Measurements from ENCODE around the gene TUBA4A. TPM values are rescaled to one million over a fixed set of nuclear protein-coding genes. Genes with fewer than 3 reads are reported as not detected.

The TUBA4A gene
- total RNA-seq, 4 donors from 2014 or later, result 49.5 to 137 (median 129) TPM

GRCh38 chr2:219248845-219249202, 4.9 kb downstream of the TUBA4A start:
- Histone ChIP-seq H3K27ac (peak overlapping the region; percentile 91 to 98 (median 92)), H3K9me3 (no peaks in the 10 kb centered on the region), H3K4me3 (peak overlapping the region; percentile 14 to 38 (median 33)), H3K36me3 (peaks cover 0 to 13% (median 0%) of the 10 kb centered on the region in 3 donors), H3K4me1 (peaks cover 7 to 85% (median 54%) of the 10 kb centered on the region in 4 donors), H3K27me3 (no peaks in the 10 kb centered on the region)
- no peak for TF ChIP-seq POLR2A (IDR thresholded peaks at IDR 0.05)
- TF ChIP-seq, protein P1, sequence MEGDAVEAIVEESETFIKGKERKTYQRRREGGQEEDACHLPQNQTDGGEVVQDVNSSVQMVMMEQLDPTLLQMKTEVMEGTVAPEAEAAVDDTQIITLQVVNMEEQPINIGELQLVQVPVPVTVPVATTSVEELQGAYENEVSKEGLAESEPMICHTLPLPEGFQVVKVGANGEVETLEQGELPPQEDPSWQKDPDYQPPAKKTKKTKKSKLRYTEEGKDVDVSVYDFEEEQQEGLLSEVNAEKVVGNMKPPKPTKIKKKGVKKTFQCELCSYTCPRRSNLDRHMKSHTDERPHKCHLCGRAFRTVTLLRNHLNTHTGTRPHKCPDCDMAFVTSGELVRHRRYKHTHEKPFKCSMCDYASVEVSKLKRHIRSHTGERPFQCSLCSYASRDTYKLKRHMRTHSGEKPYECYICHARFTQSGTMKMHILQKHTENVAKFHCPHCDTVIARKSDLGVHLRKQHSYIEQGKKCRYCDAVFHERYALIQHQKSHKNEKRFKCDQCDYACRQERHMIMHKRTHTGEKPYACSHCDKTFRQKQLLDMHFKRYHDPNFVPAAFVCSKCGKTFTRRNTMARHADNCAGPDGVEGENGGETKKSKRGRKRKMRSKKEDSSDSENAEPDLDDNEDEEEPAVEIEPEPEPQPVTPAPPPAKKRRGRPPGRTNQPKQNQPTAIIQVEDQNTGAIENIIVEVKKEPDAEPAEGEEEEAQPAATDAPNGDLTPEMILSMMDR (IDR thresholded peaks at IDR 0.05), result no peak
- no peak for DNase-seq

DNA sequence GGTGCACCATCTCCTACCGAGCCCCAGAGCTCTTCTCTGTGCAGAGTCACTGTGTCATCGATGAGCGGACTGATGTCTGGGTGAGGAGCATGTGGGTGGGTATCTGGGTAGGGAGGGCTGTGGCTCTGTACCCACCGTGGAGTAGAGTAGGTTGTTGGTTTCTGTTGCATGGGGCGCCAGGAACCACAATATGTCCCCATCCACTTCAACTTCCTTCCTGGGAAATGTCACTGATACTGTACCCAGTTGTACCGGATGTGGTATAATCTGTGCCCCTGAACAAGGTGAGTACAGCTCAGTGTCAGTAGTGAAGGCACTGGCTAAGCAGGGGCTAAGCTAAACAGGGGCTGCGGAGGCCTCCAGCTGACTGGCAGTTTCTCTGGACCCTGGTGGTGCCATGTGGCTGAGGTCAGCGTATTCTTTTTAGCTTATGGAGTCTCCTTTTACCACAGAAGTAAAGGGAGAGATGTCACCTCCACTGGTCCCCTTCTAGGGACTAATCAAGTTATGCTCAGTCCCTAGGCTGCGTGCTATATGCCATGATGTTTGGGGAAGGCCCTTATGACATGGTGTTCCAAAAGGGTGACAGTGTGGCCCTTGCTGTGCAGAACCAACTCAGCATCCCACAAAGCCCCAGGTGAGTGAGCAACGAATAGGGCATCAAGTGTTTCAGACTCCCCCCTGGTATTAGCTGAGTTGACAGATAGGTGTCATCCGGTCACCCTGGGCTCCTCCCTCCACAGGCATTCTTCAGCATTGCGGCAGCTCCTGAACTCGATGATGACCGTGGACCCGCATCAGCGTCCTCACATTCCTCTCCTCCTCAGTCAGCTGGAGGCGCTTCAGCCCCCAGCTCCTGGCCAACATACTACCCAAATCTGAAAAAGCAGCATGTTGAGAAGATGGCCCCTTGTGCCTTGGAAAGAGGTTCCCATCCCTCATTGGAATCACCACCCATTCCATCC, 5.8 kb downstream of the TUBA4A start:
- H3K36me3 ChIP-seq, result peaks cover 0 to 13% (median 0%) of the 10 kb centered on the region in 3 donors
- peak in 2 of 3 donors; percentile 75 to 83 for DNase-seq
- TF ChIP-seq POLR2A (IDR thresholded peaks at IDR 0.05), result no peak
- TF ChIP-seq, protein P1 (IDR thresholded peaks at IDR 0.05), result no peak
- peak overlapping the region; percentile 91 to 98 (median 92) for H3K27ac ChIP-seq
- peaks cover 7 to 82% (median 54%) of the 10 kb centered on the region in 4 donors for H3K4me1 ChIP-seq
- H3K9me3 ChIP-seq, result no peaks in the 10 kb centered on the region
- H3K4me3 ChIP-seq, result peak overlapping the region in 1 of 4 donors; percentile 38
- H3K27me3 ChIP-seq, result no peaks in the 10 kb centered on the region

GRCh38 chr2:219246559-219246958, 7.2 kb downstream of the TUBA4A start:
- Histone ChIP-seq H3K4me1 (peaks cover 7 to 71% (median 48%) of the 10 kb centered on the region in 4 donors), H3K27ac (peak overlapping the region; percentile 49 to 98 (median 92)), H3K36me3 (peaks cover 0 to 13% (median 0%) of the 10 kb centered on the region in 3 donors), H3K27me3 (no peaks in the 10 kb centered on the region), H3K4me3 (peak overlapping the region in 1 of 4 donors; percentile 65), H3K9me3 (no peaks in the 10 kb centered on the region)
- TF ChIP-seq POLR2A (IDR thresholded peaks at IDR 0.05), result no peak
- TF ChIP-seq, protein P1 (IDR thresholded peaks at IDR 0.05), result no peak
- DNase-seq, result no peak

DNA sequence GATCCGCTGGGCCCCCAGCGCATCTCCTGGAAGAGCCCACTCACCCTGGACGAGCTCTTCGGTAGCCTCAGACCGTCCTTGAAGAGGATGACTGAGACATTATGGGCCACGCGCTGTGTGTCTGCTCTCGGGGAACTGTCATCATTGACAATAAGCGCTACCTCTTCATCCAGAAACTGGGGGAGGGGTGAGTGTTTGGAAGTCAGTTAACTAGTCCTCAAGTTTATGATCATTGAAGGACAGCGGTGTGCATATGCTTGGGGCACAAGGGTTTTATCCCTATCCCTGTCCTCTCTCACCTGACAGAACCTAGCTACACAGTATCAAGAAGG, 7.9 kb downstream of the TUBA4A start:
- Histone ChIP-seq H3K27ac (peak overlapping the region; percentile 86 to 98 (median 92)), H3K9me3 (no peaks in the 10 kb centered on the region)
- no peak for TF ChIP-seq POLR2A (IDR thresholded peaks at IDR 0.05)
- TF ChIP-seq, protein P1 (IDR thresholded peaks at IDR 0.05), result no peak

GRCh38 chr2:219245148-219245898, 8.4 kb downstream of the TUBA4A start, which contains the start of the genes GLB1L and STK16:
GLB1L (minus strand) TSS chr2:219245444; CDS start chr2:219243573, 1,871 bp downstream.
STK16 (plus strand) TSS chr2:219245479; CDS start chr2:219246000, 521 bp downstream.
- peaks cover 7 to 59% (median 41%) of the 10 kb centered on the region in 4 donors for H3K4me1 ChIP-seq
- peaks cover 0 to under 1% (median 0%) of the 10 kb centered on the region in 3 donors for H3K36me3 ChIP-seq
- peak; percentile 88 to 98 (median 96) for DNase-seq
- no peaks in the 10 kb centered on the region for H3K9me3 ChIP-seq
- peak within 1 kb of the TSS; percentile 86 to 98 (median 92) for H3K27ac ChIP-seq
- no peaks in the 10 kb centered on the region for H3K27me3 ChIP-seq
- TF ChIP-seq, protein P1 (IDR thresholded peaks at IDR 0.05), result peak in 1 of 6 experiments; percentile 21
- TF ChIP-seq POLR2A (IDR thresholded peaks at IDR 0.05), result peak; percentile 77 to 78
- H3K4me3 ChIP-seq, result peak within 1 kb of the TSS; percentile 65 to 88 (median 76)

More for the DNA sequence above, 7.9 kb downstream of the TUBA4A start:
- no peak for DNase-seq
- H3K4me3 ChIP-seq, result peak overlapping the region; percentile 65 to 88 (median 76)
- H3K4me1 ChIP-seq, result peaks cover 7 to 65% (median 43%) of the 10 kb centered on the region in 4 donors
- H3K27me3 ChIP-seq, result no peaks in the 10 kb centered on the region
- H3K36me3 ChIP-seq, result peaks cover 0 to 6% (median 0%) of the 10 kb centered on the region in 3 donors
